Measurements from ENCODE around the gene TMEM168.
"Not testable (repeated sequence)": the region's sequence is repeated elsewhere in the genome, so short reads cannot be mapped to it uniquely, and the experiment has no call there.

Gene TMEM168, protein sequence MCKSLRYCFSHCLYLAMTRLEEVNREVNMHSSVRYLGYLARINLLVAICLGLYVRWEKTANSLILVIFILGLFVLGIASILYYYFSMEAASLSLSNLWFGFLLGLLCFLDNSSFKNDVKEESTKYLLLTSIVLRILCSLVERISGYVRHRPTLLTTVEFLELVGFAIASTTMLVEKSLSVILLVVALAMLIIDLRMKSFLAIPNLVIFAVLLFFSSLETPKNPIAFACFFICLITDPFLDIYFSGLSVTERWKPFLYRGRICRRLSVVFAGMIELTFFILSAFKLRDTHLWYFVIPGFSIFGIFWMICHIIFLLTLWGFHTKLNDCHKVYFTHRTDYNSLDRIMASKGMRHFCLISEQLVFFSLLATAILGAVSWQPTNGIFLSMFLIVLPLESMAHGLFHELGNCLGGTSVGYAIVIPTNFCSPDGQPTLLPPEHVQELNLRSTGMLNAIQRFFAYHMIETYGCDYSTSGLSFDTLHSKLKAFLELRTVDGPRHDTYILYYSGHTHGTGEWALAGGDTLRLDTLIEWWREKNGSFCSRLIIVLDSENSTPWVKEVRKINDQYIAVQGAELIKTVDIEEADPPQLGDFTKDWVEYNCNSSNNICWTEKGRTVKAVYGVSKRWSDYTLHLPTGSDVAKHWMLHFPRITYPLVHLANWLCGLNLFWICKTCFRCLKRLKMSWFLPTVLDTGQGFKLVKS

DNA sequence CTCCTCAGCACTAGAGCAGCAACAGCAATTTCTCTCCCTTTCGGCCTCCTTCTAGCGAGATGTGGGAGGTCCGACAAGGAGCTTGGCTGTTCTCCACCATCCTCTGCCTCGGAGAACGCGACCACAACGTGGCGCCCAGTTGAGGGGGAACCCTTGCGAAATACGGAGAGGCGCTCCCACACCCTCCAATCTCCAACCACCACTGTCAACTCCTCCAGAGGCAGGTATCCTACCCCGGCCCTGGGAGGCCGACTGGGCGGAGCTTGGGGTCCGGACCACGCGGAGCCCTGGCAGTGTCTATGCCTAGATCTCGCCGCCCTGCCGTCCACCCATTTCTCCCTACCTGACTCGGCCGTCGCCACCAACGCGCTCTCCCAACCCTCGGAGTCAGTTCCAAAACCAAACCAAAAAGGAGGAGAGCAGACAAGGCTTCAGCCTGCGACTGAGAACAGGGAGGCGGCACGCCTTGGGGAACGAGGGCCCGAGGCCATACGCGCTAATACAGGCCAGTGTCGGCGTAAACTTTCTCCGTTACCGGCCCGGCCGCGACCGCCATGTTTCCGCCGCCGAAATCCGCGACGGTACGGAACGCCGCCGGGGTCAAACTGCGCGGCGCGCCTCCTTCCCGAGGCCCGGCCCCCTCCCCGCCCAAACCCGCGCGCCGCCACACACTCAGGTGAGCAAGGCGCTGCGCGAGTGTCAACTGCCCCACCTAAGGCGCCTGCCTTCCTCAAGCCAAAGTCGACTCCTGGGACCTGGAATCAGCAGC lies at the start of gene TMEM168:
Gene TMEM168 (minus strand): TSS at position 577 of the 769 bp plus-strand sequence. CDS start 5,568 bp downstream, outside the sequence.
- DNase-seq = peak; percentile 75

DNA sequence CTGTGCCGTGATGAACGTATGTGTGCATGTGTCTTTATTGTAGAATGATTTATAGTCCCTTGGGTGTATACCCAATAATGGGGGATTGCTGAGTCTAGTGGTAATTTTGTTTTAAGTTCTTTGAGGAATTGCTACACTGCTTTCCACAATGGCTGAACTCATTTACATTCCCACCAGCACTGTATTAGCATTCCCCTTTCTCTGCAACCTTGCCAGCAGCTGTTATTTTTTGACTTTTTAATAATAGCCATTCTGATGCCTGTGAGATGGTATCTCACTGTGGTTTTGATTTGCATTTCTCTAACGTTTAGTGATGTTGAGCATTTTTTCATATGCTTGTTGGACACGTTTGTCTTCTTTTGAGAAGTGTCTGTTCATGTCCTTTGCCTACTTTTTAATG lies 45.7 kb upstream of the TMEM168 start:
- not testable (repeated sequence) for DNase-seq

DNA sequence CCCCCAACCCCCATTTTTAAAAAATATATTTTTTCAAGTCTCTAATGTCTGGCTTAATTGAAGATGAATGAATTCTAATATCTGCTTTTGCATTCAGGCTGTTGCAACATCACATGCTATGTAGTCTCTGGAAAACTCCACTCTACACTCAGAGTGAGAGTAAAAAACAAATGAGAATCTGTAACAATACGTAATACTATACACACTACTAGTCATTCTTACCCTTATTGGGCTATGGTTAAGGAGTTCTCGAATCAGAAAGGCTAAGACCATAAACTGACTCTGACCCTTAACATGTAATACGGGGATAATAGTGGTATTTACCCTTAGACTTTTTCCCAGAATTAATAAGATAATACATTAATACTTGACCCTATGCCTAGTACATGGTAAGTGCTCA lies 42.9 kb upstream of the TMEM168 start:
- no peak for DNase-seq

DNA sequence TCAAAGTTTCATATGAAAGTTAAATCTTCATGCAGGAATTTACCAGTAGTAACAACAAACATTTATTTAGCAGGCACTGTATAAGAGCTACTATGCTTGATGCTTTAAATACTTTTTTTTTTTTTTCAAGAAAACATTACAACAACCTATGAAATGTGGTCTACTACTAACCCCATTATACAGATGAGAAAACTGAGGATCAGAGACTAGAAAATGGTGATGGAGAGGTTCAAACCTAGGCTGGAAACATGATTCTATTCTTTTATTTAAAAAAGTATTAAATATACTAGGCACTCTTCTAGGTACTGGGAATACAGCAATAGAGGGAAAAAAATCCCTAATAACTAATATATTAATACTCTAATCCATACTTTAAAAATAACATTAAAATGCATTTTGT lies 40.6 kb upstream of the TMEM168 start:
- DNase-seq = no peak

DNA sequence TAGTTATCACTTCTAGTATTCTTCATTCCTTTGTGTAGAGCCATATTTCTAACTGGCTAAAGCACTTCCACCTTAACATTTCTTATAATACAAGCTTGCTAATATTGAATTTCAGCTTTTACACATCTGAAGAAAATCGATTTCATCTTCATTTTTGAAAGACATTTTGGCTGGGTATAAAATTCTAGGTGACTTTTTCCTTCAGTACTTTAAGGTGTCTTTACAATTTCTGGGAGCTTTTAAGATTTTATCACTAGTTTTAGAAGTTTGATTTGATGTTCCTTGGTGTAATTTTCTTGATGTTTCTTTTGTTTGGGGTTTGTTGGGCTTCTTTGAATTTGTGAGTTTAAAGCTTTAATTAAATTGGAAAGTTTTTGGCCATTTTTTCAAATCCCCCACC lies 38.5 kb upstream of the TMEM168 start:
- DNase-seq = no peak

DNA sequence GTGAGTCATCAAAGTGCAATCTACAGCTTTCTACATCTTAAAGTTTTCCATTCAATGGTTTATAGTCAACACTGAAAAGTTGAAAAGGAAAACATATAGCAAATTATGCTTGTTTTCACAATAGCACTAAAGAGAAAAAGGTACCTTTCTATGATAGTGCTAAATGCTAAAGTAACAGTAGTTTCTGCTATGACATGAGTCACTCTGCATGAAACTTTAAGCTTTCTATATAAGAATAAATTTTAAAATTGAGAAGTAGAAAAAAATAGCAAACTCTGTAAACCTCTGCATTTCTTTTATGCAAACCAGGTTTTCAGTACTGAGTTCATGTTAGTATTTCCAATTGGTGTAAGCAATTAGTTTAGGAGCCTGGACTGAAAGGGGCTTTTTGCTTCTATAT lies 31.2 kb upstream of the TMEM168 start:
- DNase-seq = no peak

DNA sequence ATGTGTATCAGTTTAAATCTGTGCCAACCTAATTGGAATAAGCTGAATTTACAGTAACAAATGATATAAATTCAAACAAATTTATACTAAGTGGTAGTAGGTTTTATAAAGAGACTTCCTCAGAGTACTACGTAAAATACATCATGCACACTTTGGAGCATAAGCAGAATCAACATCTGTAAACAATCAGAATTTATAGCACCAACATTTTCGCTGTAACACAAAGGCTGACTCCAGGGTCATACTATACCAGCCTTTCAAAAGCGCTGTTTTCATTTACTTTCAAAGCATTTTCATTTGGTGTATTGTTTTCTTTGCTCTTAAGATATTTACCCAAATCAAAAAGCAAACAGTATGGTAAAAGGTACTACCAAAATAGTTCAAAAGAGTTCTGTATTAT lies 29.3 kb upstream of the TMEM168 start:
- DNase-seq = no peak

DNA sequence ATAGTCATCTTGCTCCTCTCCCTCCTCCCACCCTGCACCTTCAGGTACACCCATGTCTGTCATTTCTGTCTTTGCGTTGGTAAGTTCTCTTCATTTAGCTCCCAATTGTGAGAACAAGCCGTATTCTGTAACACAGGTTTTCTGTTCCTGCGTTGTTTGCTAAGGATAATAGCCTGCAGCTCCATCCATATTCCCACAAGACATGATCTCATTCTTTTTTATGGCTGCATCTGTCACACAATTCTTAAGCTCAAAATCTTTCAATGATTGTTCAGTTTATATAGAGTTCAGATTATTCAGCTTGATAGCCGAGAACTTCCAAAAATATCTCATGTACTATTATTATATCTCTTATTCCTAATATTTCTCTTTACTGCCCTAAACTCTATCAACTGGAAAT lies 16.0 kb upstream of the TMEM168 start:
- no peak for DNase-seq

DNA sequence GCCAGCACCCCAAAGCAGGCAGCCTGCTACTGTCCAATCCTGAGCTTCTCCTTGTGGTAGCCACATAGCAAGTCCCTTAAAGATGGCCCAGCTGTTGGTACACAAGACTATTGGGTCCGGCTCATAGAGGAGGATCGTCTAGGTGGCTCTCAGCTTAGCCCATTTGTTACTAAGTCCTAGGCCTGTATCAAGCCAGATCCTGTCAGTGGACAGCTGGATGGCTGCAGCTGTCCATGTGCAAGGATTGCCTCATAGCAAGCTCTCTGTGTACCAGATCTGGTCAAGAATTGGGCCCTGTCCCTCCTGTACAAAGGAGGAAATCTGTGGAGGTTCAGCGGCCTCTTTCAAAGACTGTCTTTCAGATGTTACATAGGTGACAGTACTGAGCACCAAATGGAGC lies 12.2 kb upstream of the TMEM168 start:
- DNase-seq = no peak

DNA sequence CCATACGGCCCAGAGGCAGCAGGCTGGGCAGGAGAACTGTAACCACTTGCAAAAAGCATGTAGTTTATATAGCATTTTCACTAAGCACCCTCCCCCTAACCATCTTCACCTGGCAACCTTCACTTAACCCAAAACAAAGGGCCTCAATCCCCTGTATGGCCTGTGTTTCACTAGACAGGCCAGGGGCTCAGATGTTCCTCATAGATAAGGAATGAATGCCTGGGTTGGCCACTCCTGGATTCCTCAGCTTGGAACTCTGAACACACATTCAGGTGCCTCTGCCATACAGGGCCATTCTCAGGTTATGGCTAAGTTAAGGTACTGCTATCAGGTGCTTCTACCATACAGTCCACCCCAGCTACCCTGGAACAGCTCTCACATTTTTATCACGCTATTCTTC lies 10.3 kb upstream of the TMEM168 start:
- DNase-seq = no peak

DNA sequence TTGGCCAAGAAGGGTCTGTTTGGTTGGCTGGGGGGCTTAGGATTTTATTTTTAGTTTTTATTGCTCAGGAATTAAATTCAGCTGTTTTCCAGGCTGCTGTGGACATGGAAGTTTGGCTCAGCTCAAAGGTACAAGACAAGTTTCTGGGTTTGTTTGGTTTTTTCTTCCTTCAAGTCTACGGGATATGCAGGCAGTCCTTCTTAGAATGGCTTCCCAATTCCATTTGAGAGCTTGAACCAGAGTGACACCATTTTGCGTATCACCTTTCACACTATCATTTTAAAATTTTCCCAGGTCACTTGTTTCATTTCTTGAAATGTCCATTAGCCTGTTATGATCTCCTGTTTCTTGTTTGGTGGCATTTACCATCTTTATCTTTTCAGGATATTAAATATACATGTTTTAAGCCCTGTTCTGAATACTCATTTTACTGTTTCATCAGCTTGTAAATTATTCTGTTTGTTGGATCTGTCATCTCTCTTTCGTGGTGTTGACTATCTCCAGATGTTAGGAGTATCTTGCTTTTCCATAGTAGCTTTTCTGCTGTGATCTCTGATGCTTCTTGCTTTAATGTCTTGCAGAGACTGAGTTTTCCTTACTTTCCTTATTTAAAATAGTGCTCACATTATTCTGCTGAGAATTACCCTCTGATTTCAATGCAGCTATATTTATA lies 9.4 kb upstream of the TMEM168 start:
- no peak for DNase-seq

DNA sequence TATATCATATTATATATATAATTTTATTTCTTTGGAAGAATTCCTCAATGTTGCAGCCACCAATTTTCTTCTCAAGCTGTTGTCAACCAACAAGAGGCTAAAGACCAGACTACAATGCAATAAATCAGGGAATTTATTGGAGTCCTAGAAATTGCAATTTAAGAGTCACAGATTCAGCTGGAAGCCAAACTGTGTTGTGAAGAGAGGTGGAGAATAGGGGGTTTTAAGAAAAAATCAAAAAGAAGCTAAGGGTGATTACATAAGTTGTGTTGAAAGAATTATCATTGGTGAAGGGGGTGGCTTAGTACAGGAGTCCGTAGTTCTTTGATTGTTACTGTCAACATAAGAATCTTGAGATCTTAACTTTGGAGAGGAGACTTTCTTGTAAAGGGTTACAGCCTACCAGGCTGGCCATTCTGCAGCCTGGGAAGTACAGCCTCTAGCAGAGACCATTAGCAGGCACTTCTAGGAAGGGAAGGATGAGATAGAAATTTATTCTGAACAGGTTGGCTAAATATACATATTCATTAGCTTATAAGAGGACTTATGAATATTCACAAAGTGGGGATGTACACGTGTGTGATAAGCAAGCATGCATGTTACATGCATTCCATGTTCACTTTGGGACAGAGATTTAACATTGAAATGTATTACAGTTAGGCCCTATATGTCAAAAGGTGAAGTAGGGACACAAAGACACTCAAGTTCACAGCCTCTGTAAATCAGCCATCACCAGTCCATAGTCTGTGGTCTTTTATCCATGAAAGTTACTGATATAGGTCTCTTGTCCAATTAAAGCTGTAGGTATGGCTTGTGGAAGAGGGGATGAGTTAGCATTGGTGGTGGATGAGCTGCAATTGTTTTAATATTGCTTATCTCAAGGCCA lies 8.3 kb upstream of the TMEM168 start:
- no peak for DNase-seq

DNA sequence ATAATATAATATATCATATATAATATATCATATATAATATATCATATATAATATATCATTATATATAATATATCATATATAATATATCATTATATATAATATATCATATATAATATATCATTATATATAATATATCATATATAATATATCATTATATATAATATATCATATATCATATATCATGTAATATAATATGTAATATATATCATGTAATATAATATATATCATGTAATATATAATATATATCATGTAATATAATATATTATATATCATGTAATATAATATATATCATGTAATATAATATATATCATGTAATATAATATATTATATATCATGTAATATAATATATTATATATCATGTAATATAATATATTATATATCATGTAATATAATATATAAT lies 6.4 kb upstream of the TMEM168 start:
- not testable (repeated sequence) for DNase-seq

DNA sequence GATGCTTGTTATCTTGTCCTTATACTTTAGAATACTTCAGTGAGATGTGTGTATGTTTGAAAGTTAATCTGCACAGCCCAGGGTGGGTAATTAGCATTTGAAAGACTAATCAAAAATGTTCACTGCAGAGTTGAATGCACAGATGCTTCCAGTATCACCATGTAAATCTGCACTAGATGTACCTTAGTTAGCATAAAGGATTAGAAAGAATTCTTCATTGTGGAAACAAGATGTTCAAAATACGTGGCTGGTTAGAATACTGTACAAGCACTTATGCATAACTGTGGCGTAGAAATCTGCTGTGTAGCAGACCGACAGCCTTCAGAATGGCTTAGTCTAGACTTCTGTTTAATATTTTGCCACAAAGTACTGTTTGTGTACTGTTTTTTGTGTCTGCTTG lies 2.2 kb upstream of the TMEM168 start:
- no peak for DNase-seq

DNA sequence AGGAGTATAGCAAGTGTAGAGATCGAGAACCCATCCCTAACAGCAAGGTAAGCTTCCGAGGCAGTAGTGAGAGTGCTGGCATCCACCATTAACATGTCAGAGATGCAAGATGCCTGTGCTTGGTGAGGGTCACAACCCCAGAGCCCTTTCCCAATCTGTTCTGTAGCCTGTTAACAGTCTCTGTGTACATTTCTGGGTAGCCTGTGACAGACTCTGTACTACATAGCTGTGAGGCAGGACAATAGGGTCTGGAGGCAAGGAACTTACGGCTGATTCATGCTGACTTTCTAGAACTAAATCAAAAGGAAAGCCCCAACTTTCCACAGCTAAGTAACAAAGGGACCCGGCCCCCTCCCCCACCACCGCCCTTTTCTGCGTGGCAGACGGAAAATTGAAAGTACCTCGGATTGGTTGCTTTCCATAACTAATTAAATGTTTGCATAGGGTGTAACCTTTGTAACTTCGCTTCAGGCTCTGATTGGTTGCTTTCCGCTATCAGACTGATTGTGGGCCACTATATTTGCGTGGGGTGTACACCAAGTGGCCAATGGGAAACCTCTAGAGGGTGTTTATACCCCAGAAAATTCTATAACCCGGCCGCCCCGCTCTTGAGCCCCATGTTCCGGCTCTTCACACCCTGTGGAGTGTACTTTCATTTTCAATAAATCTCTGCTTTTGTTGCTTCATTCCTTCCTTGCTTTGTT lies 1.4 kb upstream of the TMEM168 start:
- no peak for DNase-seq

DNA sequence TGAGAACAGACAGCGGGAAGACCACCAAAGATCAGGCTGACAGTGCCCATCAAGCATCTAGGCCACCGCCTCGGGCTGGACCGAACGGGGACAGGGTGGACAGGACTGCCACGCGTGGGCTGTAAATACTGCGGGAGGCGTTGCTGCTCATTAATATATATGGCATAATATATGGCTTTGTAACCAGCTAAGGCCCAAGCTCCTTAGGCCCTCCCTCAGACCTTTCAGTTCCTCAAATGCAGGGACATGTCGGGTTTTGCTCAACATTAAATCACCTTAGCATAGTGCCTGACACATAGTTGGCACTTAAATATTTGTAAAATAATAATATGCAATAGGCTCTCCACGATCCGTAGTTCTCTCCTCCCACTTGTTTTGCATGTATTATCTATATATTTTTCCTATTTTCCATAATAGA lies 402 bp upstream of the TMEM168 start:
- peak; percentile 51 for DNase-seq

DNA sequence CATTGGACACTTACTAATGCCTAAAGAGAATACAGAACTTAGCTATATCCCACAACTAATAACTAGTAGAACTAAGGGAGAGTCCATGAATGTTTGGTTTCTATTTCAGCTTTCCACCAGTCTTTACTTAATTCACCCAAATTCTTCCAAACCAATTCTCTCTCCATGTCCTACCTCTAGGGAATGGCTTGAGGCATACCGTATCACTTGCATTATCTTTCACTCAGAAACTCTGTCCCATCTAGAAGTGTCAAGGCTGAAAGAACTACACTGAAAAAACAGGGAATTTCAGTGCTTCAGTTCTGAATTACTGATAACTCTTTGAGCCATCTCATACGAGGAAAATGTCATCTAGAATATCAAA lies 758 bp downstream of the TMEM168 start:
- DNase-seq = no peak

DNA sequence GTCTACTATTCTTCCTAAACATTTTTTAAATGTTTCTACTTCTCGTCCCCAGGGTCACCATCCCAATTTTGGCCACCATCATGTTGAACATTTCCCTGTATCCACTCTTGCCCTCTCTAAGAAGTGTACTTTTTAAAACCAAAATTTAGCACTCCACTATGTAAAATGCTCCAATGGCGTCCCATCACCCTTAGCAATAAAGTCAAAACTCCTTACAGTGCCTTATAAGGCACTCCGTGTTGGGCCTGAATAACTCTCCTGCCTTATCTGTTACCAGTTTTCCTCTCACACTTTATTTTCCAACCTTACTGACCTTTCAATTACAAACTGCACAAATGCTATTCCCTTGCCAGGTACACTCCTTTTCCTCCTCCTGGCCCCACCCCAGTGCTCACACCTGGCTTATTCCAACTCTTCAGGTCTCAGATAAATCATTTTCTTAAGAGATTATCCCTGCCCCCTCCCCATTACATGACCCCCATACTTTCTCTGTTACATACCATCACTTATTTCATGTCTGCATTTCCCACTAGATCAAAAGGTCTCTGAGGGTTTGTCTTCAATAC lies 1.3 kb downstream of the TMEM168 start:
- no peak for DNase-seq

DNA sequence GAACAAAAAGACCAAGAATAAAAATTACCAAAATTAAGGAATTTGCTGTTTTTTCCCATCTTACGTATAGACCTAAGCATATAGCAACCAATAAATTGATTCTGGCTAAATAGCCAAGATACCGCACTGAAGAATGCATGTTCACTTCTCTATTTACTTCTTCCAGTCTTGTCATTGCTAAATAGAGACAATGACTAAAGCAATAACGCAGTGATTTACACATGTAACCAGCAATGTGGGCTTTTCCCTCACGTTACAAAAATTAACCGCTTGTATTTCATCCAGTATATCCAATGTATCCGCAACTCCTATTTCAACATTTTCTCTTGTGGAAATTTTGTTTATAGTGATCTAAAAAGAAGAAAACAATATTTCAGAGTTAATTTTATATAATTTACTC lies 5.6 kb downstream of the TMEM168 start:
- peak; percentile 16 for DNase-seq

DNA sequence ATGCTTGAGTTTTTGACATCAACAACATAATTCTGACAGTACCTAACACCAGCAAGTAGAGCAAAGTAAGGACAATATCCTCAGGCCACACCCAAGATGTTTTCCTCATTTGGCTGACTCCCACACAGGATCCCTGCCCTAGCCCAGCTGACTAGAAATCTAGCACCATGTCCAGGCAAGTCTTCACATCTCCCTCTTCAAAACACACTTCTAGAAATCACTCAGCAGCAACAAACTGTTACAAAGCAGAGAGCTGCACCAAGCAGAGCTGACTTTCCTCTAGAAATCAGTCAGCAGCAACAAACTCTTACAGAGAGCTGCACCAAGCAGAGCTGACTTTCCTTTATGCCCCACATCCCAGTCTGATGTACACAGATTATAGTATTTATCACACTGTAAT lies 7.7 kb downstream of the TMEM168 start:
- DNase-seq = no peak

DNA sequence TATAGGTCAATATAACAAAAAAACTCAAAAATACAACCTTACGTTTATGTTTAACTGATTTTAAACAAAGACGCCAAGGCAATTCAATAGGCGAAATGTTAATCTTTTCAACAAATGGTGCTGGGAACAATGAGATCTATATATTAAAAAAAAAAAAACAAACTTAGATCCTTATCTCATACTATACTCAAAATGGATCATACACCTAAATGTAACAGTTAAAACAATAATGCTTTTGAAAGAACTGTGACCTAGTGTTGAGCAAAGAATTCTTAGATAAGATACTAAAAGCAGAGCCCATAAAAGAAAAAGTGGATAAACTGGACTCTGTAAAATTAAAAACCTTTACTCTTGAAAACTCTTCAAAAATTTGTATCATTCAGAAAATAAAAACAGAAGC lies 8.6 kb downstream of the TMEM168 start:
- no peak for DNase-seq
